H1 (cell line): ENCODE data around the gene CLDN4. TPM values are rescaled to one million over a fixed set of nuclear protein-coding genes. Genes with fewer than 3 reads are reported as not detected.

ENCODE experiments used
- CTCF ChIA-PET: fragments of 300-600 bp; sonication (Branson Sonifier 250); formaldehyde crosslinking; loops from one replicate; lab custom pipeline; 2021; ENCODE audit not compliant: partially characterized antibody; lab: Charles Lee
- POLR2A ChIA-PET: fragments of 300-600 bp; sonication (Branson Sonifier 250); formaldehyde crosslinking; loops from one replicate; lab custom pipeline; 2021; ENCODE audit warnings: inconsistent platforms; ENCODE audit not compliant: partially characterized antibody; lab: Charles Lee
- DNase-seq, 2 experiments: peaks; one replicate each; pipeline versions ENCODE4 v3.0.0 to v3.0.0-alpha.2; 2010 to 2022; ENCODE audit warnings: low spot score in 2 of 2, low read depth in 1 of 2, mixed read lengths in 1 of 2
- FAIRE-seq: peaks from 2 replicates; lab custom pipeline; 2011; peaks lifted over from hg19 to GRCh38; lab: Jason Lieb, UNC
- H2AFZ ChIP-seq: 2 replicates; pipeline ENCODE4 v1.8.1; 2012; ENCODE audit warnings: low read length, inconsistent platforms
- H2AK5ac ChIP-seq: 2 replicates; pipeline ENCODE4 v1.6.1; 2013; ENCODE audit warnings: low read depth, low read length
- H2BK120ac ChIP-seq: replicated peaks from 2 replicates; pipeline ENCODE3; 2013; ENCODE audit warnings: low read depth, low read length, inconsistent platforms
- H2BK12ac ChIP-seq: 2 replicates; pipeline ENCODE4 v1.6.1; 2013; ENCODE audit warnings: low read depth, low read length
- H2BK15ac ChIP-seq: 2 replicates; pipeline ENCODE4 v1.6.1; 2013; ENCODE audit warnings: low read length
- H2BK20ac ChIP-seq: 2 replicates; pipeline ENCODE4 v1.6.1; 2013; ENCODE audit warnings: low read length
- H2BK5ac ChIP-seq: 2 replicates; pipeline ENCODE4 v1.6.1; 2013; ENCODE audit warnings: low read depth, low read length
- H3K14ac ChIP-seq: 2 replicates; pipeline ENCODE4 v1.6.1; 2013; ENCODE audit warnings: inconsistent platforms; ENCODE audit not compliant: insufficient read length
- H3K18ac ChIP-seq: 2 replicates; pipeline ENCODE4 v1.6.1; 2013; ENCODE audit warnings: low read length; ENCODE audit errors: extremely low read depth
- H3K23ac ChIP-seq: 2 replicates; pipeline ENCODE4 v1.6.1; 2013; ENCODE audit warnings: inconsistent platforms; ENCODE audit not compliant: insufficient read length
- H3K23me2 ChIP-seq: 2 replicates; pipeline ENCODE4 v1.6.1; 2013; ENCODE audit warnings: low read depth, low read length
- H3K27ac ChIP-seq: 2 replicates; pipeline ENCODE4 v1.6.1; 2011; ENCODE audit warnings: low read depth, low read length, inconsistent platforms
- H3K27me3 ChIP-seq, 4 experiments: replicated peaks in 1 of 4; 1 replicate in 1 of 4; 2 replicates in 3 of 4; pipeline versions ENCODE4 v1.6.1 to v1.8.1; 2011 to 2013; ENCODE audit warnings: low read length in 3 of 4, mild to moderate bottlenecking in 3 of 4, inconsistent platforms in 2 of 4, mixed read lengths in 2 of 4, moderate library complexity in 1 of 4; ENCODE audit not compliant: control insufficient read depth in 3 of 4, insufficient read depth in 3 of 4; ENCODE audit errors: extremely low read depth in 1 of 4
- H3K36me3 ChIP-seq, 4 experiments: 2 replicates each; pipeline versions ENCODE4 v1.6.1 to v1.8.1; 2011 to 2013; ENCODE audit warnings: mild to moderate bottlenecking in 4 of 4, low read length in 3 of 4, moderate library complexity in 2 of 4, control low read depth in 1 of 4, inconsistent platforms in 1 of 4; ENCODE audit not compliant: insufficient read depth in 4 of 4, control insufficient read depth in 2 of 4
- H3K4ac ChIP-seq: replicated peaks from 2 replicates; pipeline ENCODE3; 2013; ENCODE audit warnings: low read length, low read depth, mixed read lengths, inconsistent platforms; ENCODE audit not compliant: insufficient read length
- H3K4me1 ChIP-seq, 4 experiments: replicated peaks in 1 of 4; 1 replicate in 1 of 4; 2 replicates in 3 of 4; pipeline versions ENCODE4 v1.6.1 to v1.8.1; 2011 to 2013; ENCODE audit warnings: low read length in 3 of 4, inconsistent platforms in 2 of 4, mixed read lengths in 1 of 4; ENCODE audit not compliant: insufficient read depth in 4 of 4, control insufficient read depth in 3 of 4
- H3K4me2 ChIP-seq, 2 experiments: 2 replicates each; pipeline versions ENCODE4 v1.6.1 to v1.8.1; 2011 to 2013; ENCODE audit warnings: low read depth in 2 of 2, low read length in 2 of 2, control low read depth in 1 of 2, inconsistent platforms in 1 of 2, mild to moderate bottlenecking in 1 of 2; ENCODE audit not compliant: insufficient read depth in 1 of 2
- H3K4me3 ChIP-seq, 4 experiments: fragments of 200-600, 300-600 bp in 1 of 4; sonication (generic), shearing (Covaris generic), sonication (Bioruptor Twin) in 1 of 4; 2 replicates each; pipeline versions ENCODE4 v1.5.1 to v1.8.1; 2011 to 2016; ENCODE audit warnings: low read length in 4 of 4, low read depth in 3 of 4, control low read depth in 2 of 4, inconsistent platforms in 2 of 4, mild to moderate bottlenecking in 2 of 4, mixed read lengths in 1 of 4, moderate library complexity in 1 of 4; ENCODE audit not compliant: insufficient read depth in 2 of 4; ENCODE audit errors: extremely low read depth in 1 of 4
- H3K56ac ChIP-seq: replicated peaks from 2 replicates; pipeline ENCODE3; 2013; ENCODE audit warnings: low read depth, mild to moderate bottlenecking, mixed read lengths, low read length, inconsistent platforms; ENCODE audit not compliant: insufficient read length
- H3K79me1 ChIP-seq: 2 replicates; pipeline ENCODE4 v1.6.1; 2013; ENCODE audit warnings: low read depth, low read length, control low read depth
- H3K79me2 ChIP-seq, 2 experiments: 2 replicates each; pipeline versions ENCODE4 v1.6.1 to v1.8.1; 2012 to 2013; ENCODE audit warnings: low read length in 2 of 2, mild to moderate bottlenecking in 2 of 2, inconsistent platforms in 1 of 2; ENCODE audit not compliant: insufficient read depth in 2 of 2, control insufficient read depth in 1 of 2
- H3K9ac ChIP-seq, 4 experiments: replicated peaks in 1 of 4; 1 replicate in 1 of 4; 2 replicates in 3 of 4; pipeline versions ENCODE4 v1.6.1 to v1.8.1; 2011 to 2013; ENCODE audit warnings: low read depth in 3 of 4, low read length in 3 of 4, control low read depth in 2 of 4, mild to moderate bottlenecking in 2 of 4, moderate library complexity in 2 of 4, inconsistent platforms in 1 of 4; ENCODE audit errors: extremely low read depth in 1 of 4
- H3K9me3 ChIP-seq, 2 experiments: 2 replicates each; pipeline versions ENCODE4 v1.6.1 to v1.8.1; 2012 to 2013; ENCODE audit warnings: mild to moderate bottlenecking in 2 of 2, moderate library complexity in 2 of 2, control low read depth in 1 of 2, inconsistent platforms in 1 of 2, low read depth in 1 of 2, low read length in 1 of 2, mixed read lengths in 1 of 2; ENCODE audit not compliant: insufficient read depth in 2 of 2
- H4K20me1 ChIP-seq, 2 experiments: replicated peaks in 1 of 2; 2 replicates each; pipeline versions ENCODE3 to v1.8.1; 2011 to 2013; ENCODE audit warnings: inconsistent platforms in 2 of 2, low read length in 2 of 2, mild to moderate bottlenecking in 1 of 2; ENCODE audit not compliant: insufficient read depth in 2 of 2, control insufficient read depth in 1 of 2
- H4K5ac ChIP-seq: 2 replicates; pipeline ENCODE4 v1.6.1; 2013; ENCODE audit warnings: low read length, low read depth, mixed read lengths, inconsistent platforms; ENCODE audit not compliant: insufficient read length
- H4K8ac ChIP-seq: 2 replicates; pipeline ENCODE4 v1.8.0; 2013; ENCODE audit warnings: mild to moderate bottlenecking, moderate library complexity, low read length, inconsistent platforms; ENCODE audit not compliant: insufficient read depth; ENCODE audit errors: extremely low read depth
- H4K91ac ChIP-seq: replicated peaks from 2 replicates; pipeline ENCODE3; 2013; ENCODE audit warnings: low read length, mixed read lengths, inconsistent platforms; ENCODE audit not compliant: insufficient read length
- ATF3 ChIP-seq: IDR thresholded peaks from 2 replicates; pipeline ENCODE4 v1.6.1; 2011; ENCODE audit warnings: low read depth, mild to moderate bottlenecking, low read length; ENCODE audit not compliant: insufficient read depth
- CEBPB ChIP-seq: IDR thresholded peaks from 2 replicates; pipeline ENCODE4 v1.6.1; 2012; ENCODE audit warnings: low read depth, low read length
- CREB1 ChIP-seq: IDR thresholded peaks from 2 replicates; pipeline ENCODE4 v1.6.1; 2012; ENCODE audit warnings: inconsistent platforms
- E2F6 ChIP-seq: IDR thresholded peaks from 2 replicates; pipeline ENCODE4 v1.6.1; 2012; ENCODE audit warnings: inconsistent platforms
- EGR1 ChIP-seq: IDR thresholded peaks from 2 replicates; pipeline ENCODE4 v1.6.1; 2011; ENCODE audit warnings: low read depth, low read length, borderline replicate concordance
- GABPA ChIP-seq: IDR thresholded peaks from 2 replicates; pipeline ENCODE4 v1.6.1; 2011; ENCODE audit warnings: mild to moderate bottlenecking, low read length, moderate library complexity, borderline replicate concordance; ENCODE audit not compliant: insufficient read depth
- HDAC2 ChIP-seq, 2 experiments: fragments of 300-600 bp in 1 of 2; sonication (generic) in 1 of 2; IDR thresholded peaks; 2 replicates each; pipeline ENCODE4 v1.6.1; 2011 to 2012; ENCODE audit warnings: low read depth in 2 of 2, low read length in 2 of 2, mild to moderate bottlenecking in 2 of 2, moderate library complexity in 2 of 2, borderline replicate concordance in 1 of 2, inconsistent platforms in 1 of 2
- KDM1A ChIP-seq: fragments of 200-600, 300-600 bp; sonication (generic); IDR thresholded peaks from 2 replicates; pipeline ENCODE4 v1.7.1; 2016; ENCODE audit warnings: mild to moderate bottlenecking, low read length, borderline replicate concordance
- NANOG ChIP-seq: IDR thresholded peaks from 2 replicates; pipeline ENCODE4 v1.6.1; 2011; ENCODE audit warnings: low read length, low read depth, mild to moderate bottlenecking, inconsistent platforms; ENCODE audit not compliant: insufficient read depth, poor library complexity, severe bottlenecking
- POLR2AphosphoS5 ChIP-seq: IDR thresholded peaks from 2 replicates; pipeline ENCODE4 v1.6.1; 2011; ENCODE audit warnings: low read depth, low read length
- RNF2 ChIP-seq: fragments of 200-900, 300-1000 bp; sonication (generic); IDR thresholded peaks from 2 replicates; pipeline ENCODE4 v1.7.1; 2016; ENCODE audit warnings: borderline replicate concordance, low read depth, mild to moderate bottlenecking, antibody characterized with exemption, low read length; ENCODE audit not compliant: poor library complexity, severe bottlenecking; ENCODE audit errors: missing control alignments
- whole genome bisulfite sequencing, 2 experiments: shearing (Covaris generic) in 1 of 2; methylation state at CpG; one replicate each; pipeline versions ENCODE4 v1.1.6 to v1.1.7; 2013 to 2015; ENCODE audit warnings: low lambda C conversion rate in 2 of 2, mixed read lengths in 2 of 2, inconsistent platforms in 1 of 2, low coverage in 1 of 2, missing lambda C conversion rate in 1 of 2; ENCODE audit not compliant: insufficient replicate concordance in 2 of 2, insufficient coverage in 1 of 2, insufficient read length in 1 of 2; ENCODE audit errors: extremely low coverage in 1 of 2, missing lambda C conversion rate in 1 of 2; 5-methylcytosine and 5-hydroxymethylcytosine counted together
- polyA plus RNA-seq, 7 experiments: library from polyadenylated mRNA; depleted of rRNA in 3 of 7; stranded (reverse) in 5 of 7; unstranded in 2 of 7; fragments of >200 nt in 5 of 7; fragments of 200-250 nt in 2 of 7; gene quantifications; 1 replicate in 5 of 7; 2 replicates in 1 of 7; 4 replicates in 1 of 7; pipeline versions ENCODE4 v1.2.1 to v1.2.3, GENCODE V29; 2011 to 2013; ENCODE audit warnings: missing spikeins in 2 of 7, mixed read lengths in 2 of 7
- total RNA-seq: library from RNA; stranded (reverse); fragmentation: NEBNext Ultra II Directional; extraction: Animal tissue kit (Norgen Biotek cat#: 25700); gene quantifications from 2 replicates; pipeline ENCODE4 v1.2.1, GENCODE V29; 2021

The CLDN4 gene
- total and polyA plus RNA-seq, 2 of the 8 experiments (the other 6 are each of a cell fraction or from before 2014, with no cell fraction given): 28.0 to 69.3 TPM

DNA sequence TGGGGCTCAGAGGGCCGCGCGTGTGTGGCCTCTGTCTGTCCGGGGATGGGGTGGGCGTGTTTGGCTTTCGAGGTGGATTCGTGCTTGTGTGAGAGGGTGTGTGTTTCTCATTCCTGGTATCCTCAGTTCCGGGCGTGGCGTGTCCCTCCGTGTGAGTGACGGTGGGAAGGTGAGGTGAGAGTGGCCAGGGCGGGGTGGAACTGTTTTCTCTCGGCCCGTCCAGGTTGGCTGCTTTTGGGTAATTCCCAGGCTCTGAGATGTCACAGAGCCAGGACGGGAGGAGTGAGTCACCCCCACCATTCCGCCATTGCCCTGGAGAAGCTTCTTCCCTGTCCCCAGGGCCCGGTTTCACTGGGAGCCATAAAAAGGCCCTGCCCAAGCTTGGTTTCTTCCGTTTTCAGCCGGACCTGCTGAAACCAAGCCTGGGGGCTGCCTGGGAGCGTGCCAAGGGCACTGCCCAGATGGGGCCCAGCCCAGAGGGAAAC, 21.3 kb upstream of the CLDN4 start:
- Histone ChIP-seq H2BK5ac (no peak overlapping the region), H2BK15ac (peak overlapping the region; percentile 53; the same call in 1 of the 2 replicates), H3K4me2 (no peak overlapping the region), H2AFZ (no peak overlapping the region), H3K9me3 (no peaks in the 10 kb centered on the region), H3K56ac (no peak overlapping the region), H3K4me1 (peaks cover 0 to 9% (median 5%) of the 10 kb centered on the region in 4 experiments; a peak in 6 of 7 replicates), H3K79me2 (no peaks in the 10 kb centered on the region), H3K23me2 (0 out of 2 replicates have a peak, but pooled peaks cover 3% of the 10 kb centered on the region), H2BK120ac (peak overlapping the region; percentile 64), H4K91ac (peak overlapping the region; percentile 81), H4K20me1 (no peaks in the 10 kb centered on the region), H2BK20ac (no peak overlapping the region), H4K5ac (no peak overlapping the region), H2AK5ac (no peak overlapping the region), H3K27ac (no peak overlapping the region), H3K18ac (no peak overlapping the region), H3K4ac (no peak overlapping the region), H3K9ac (no peak overlapping the region), H3K14ac (no peak overlapping the region), H4K8ac (peak overlapping the region; percentile 51), H3K79me1 (no peaks in the 10 kb centered on the region), H3K36me3 (no peaks in the 10 kb centered on the region), H3K4me3 (no peak overlapping the region), H3K23ac (no peak overlapping the region), H3K27me3 (no peaks in the 10 kb centered on the region), H2BK12ac (0 out of 2 replicates have a peak overlapping the region, but pooled peaks have one; percentile 39)
- DNase-seq (no peak), FAIRE-seq (no peak)
- ChIA-PET POLR2A (interaction anchor here (0.7 to 10.0 kb wide), 4 partner anchors 19 to 68 kb away, joined by 3 to 72 read pairs (median 9); partner anchors contain the start of gene CLDN4), CTCF (interaction anchor here (1.1 to 4.9 kb wide), 11 partner anchors 13 to 141 kb away, joined by 3 to 72 read pairs (median 15); partner anchors contain the start of genes CLDN4 and METTL27)
- whole genome bisulfite sequencing, 2 experiments: 92% methylated on average over 20 of the region's 21 CpGs; no CpG with 5 or more reads in 1 of the 2 experiments
- no peak for TF ChIP-seq NANOG
- TF ChIP-seq EGR1: no peak
- TF ChIP-seq E2F6: no peak
- no peak for TF ChIP-seq CEBPB
- TF ChIP-seq KDM1A: no peak
- TF ChIP-seq GABPA: no peak
- TF ChIP-seq RNF2: no peak
- no peak for TF ChIP-seq POLR2AphosphoS5
- no peak for TF ChIP-seq HDAC2 (IDR thresholded peaks at IDR 0.05; ENCODE audit: borderline replicate concordance in 1 of 2, low read depth in 2 of 2, low read length in 2 of 2)
- TF ChIP-seq CREB1: no peak
- no peak for TF ChIP-seq ATF3
